Ovary (tissue), 3 donors: ENCODE measurements around the gene MOB3C.

ENCODE experiments used
- CTCF ChIP-seq, 3 donors: fragments of 450-650 bp in 2 of 3; fragments of 200-600 bp in 1 of 3; IDR thresholded peaks; one replicate each; pipeline versions ENCODE4 v1.5.1 to v1.8.0; 2016 to 2022; ENCODE audit warnings: antibody characterized with exemption in 3 of 3, mild to moderate bottlenecking in 1 of 3
- EP300 ChIP-seq: sonication (generic); formaldehyde crosslinking; IDR thresholded peaks from one replicate; pipeline ENCODE4 v1.6.1; 2017; ENCODE audit warnings: antibody characterized with exemption
- POLR2A ChIP-seq: fragments of 450-650 bp; IDR thresholded peaks from one replicate; pipeline ENCODE4 v1.6.1; 2017; ENCODE audit warnings: antibody characterized with exemption, mild to moderate bottlenecking, moderate library complexity
- donor health status: DM: no; HTN: no; CAD: no.

- no peak for TF ChIP-seq CTCF (IDR thresholded peaks at IDR 0.05)
- TF ChIP-seq POLR2A = no peak
- no peak for TF ChIP-seq EP300
Observed at GRCh38 chr1:46611691-46612221, 4.9 kb downstream of the MOB3C start.
